ENCODE data around the gene RGS4. TPM values are rescaled to one million over a fixed set of nuclear protein-coding genes. Genes with fewer than 3 reads are reported as not detected.

RGS4 gene
- total and polyA plus RNA-seq, 2 donors (not counting 1 experiment from before 2014, with no cell fraction given): 63.3 to 80.2 TPM

- no peaks in the 10 kb centered on the region for H3K4me1 ChIP-seq (ENCODE audit: control insufficient read depth, extremely low read depth, insufficient read depth, low read length)
- no peak overlapping the region for H2AFZ ChIP-seq (ENCODE audit: low read length)
- H3K79me2 ChIP-seq (ENCODE audit: control insufficient read depth, insufficient read depth, low read length): peaks cover 13% of the 10 kb centered on the region
- no peak overlapping the region for H3K9ac ChIP-seq (ENCODE audit: insufficient read depth, low read length)
- TF ChIP-seq CTCF (conservative IDR thresholded peaks at IDR 0.05 in 1 of 2, IDR thresholded peaks at IDR 0.05 in 1 of 2; ENCODE audit: low read depth in 1 of 2, low read length in 2 of 2) (no peak), EZH2 (IDR thresholded peaks at IDR 0.05; ENCODE audit: low read length, missing control alignments) (no peak)
- peaks cover 8% of the 10 kb centered on the region for H3K36me3 ChIP-seq (ENCODE audit: control insufficient read depth, insufficient read depth, low read length)
- H4K20me1 ChIP-seq (ENCODE audit: control insufficient read depth, extremely low read depth, insufficient read depth, low read length): no peaks in the 10 kb centered on the region
- DNase-seq (ENCODE audit: low read depth in 2 of 2): no peak
- no peak overlapping the region for H3K27ac ChIP-seq (ENCODE audit: insufficient read depth, low read length)
- no peaks in the 10 kb centered on the region for H3K9me3 ChIP-seq (ENCODE audit: control insufficient read depth, insufficient read depth, low read depth, low read length)
- H3K27me3 ChIP-seq (ENCODE audit: control insufficient read depth, insufficient read depth, low read length): no peaks in the 10 kb centered on the region
- H3K4me3 ChIP-seq (replicated peaks in 1 of 4; ENCODE audit: control extremely low read depth in 1 of 4, insufficient read depth in 1 of 4, low read depth in 3 of 4, low read length in 4 of 4): no peak overlapping the region
- no peak overlapping the region for H3K4me2 ChIP-seq (ENCODE audit: extremely low read depth, insufficient read depth, low read length)
These were observed 5.6 kb downstream of the RGS4 start for GRCh38 chr1:163074716-163075284.

- Histone ChIP-seq H3K4me2 (ENCODE audit: extremely low read depth, insufficient read depth, low read length) (no peak overlapping the region), H2AFZ (ENCODE audit: low read length) (no peak overlapping the region), H3K9ac (ENCODE audit: insufficient read depth, low read length) (no peak overlapping the region), H3K79me2 (ENCODE audit: control insufficient read depth, insufficient read depth, low read length) (peaks cover 1% of the 10 kb centered on the region), H3K27me3 (ENCODE audit: control insufficient read depth, insufficient read depth, low read length) (no peaks in the 10 kb centered on the region), H3K4me1 (ENCODE audit: control insufficient read depth, extremely low read depth, insufficient read depth, low read length) (no peaks in the 10 kb centered on the region), H3K4me3 (replicated peaks in 1 of 4; ENCODE audit: control extremely low read depth in 1 of 4, insufficient read depth in 1 of 4, low read depth in 3 of 4, low read length in 4 of 4) (no peak overlapping the region), H3K27ac (ENCODE audit: insufficient read depth, low read length) (no peak overlapping the region), H4K20me1 (ENCODE audit: control insufficient read depth, extremely low read depth, insufficient read depth, low read length) (no peaks in the 10 kb centered on the region), H3K9me3 (ENCODE audit: control insufficient read depth, insufficient read depth, low read depth, low read length) (no peaks in the 10 kb centered on the region), H3K36me3 (ENCODE audit: control insufficient read depth, insufficient read depth, low read length) (peaks cover 8% of the 10 kb centered on the region)
- no peak for TF ChIP-seq CTCF (conservative IDR thresholded peaks at IDR 0.05 in 1 of 2, IDR thresholded peaks at IDR 0.05 in 1 of 2; ENCODE audit: low read depth in 1 of 2, low read length in 2 of 2)
- TF ChIP-seq EZH2 (IDR thresholded peaks at IDR 0.05; ENCODE audit: low read length, missing control alignments): no peak
- no peak for DNase-seq (ENCODE audit: low read depth in 2 of 2)
These were observed 6.9 kb downstream of the RGS4 start for GRCh38 chr1:163076044-163076443.

- Histone ChIP-seq H3K79me2 (ENCODE audit: control insufficient read depth, insufficient read depth, low read length) (no peaks in the 10 kb centered on the region), H3K4me3 (replicated peaks in 1 of 4; ENCODE audit: control extremely low read depth in 1 of 4, insufficient read depth in 1 of 4, low read depth in 3 of 4, low read length in 4 of 4) (no peak overlapping the region), H3K9ac (ENCODE audit: insufficient read depth, low read length) (no peak overlapping the region), H3K36me3 (ENCODE audit: control insufficient read depth, insufficient read depth, low read length) (peaks cover 8% of the 10 kb centered on the region), H3K9me3 (ENCODE audit: control insufficient read depth, insufficient read depth, low read depth, low read length) (no peaks in the 10 kb centered on the region), H3K27ac (ENCODE audit: insufficient read depth, low read length) (no peak overlapping the region), H4K20me1 (ENCODE audit: control insufficient read depth, extremely low read depth, insufficient read depth, low read length) (no peaks in the 10 kb centered on the region), H2AFZ (ENCODE audit: low read length) (no peak overlapping the region), H3K27me3 (ENCODE audit: control insufficient read depth, insufficient read depth, low read length) (no peaks in the 10 kb centered on the region), H3K4me2 (ENCODE audit: extremely low read depth, insufficient read depth, low read length) (no peak overlapping the region), H3K4me1 (ENCODE audit: control insufficient read depth, extremely low read depth, insufficient read depth, low read length) (no peaks in the 10 kb centered on the region)
- TF ChIP-seq CTCF (conservative IDR thresholded peaks at IDR 0.05 in 1 of 2, IDR thresholded peaks at IDR 0.05 in 1 of 2; ENCODE audit: low read depth in 1 of 2, low read length in 2 of 2) (no peak), EZH2 (IDR thresholded peaks at IDR 0.05; ENCODE audit: low read length, missing control alignments) (no peak)
- no peak for DNase-seq (ENCODE audit: low read depth in 2 of 2)
These were observed 7.3 kb downstream of the RGS4 start for GRCh38 chr1:163076446-163076845.
